Transverse colon (tissue), 4 donors: ENCODE data around the gene MRGPRE. TPM values are rescaled to one million over a fixed set of nuclear protein-coding genes. Genes with fewer than 3 reads are reported as not detected.
"Not testable (repeated sequence)": the region's sequence is repeated elsewhere in the genome, so short reads cannot be mapped to it uniquely, and the experiment has no call there.

Experiments
- DNase-seq: peaks from one replicate; pipeline ENCODE4 v3.0.0-alpha.2; 2019
- H3K27ac ChIP-seq, 4 donors: fragments of 200-600 bp; sonication (generic); 2 replicates each; pipeline ENCODE4 v1.5.1; 2016 to 2018; ENCODE audit warnings: inconsistent platforms in 4 of 4
- H3K27me3 ChIP-seq: fragments of 200-600 bp; sonication (generic); 2 replicates; pipeline ENCODE4 v1.5.1; 2017; ENCODE audit warnings: inconsistent platforms
- H3K36me3 ChIP-seq, 4 donors: fragments of 200-600 bp; sonication (generic); 2 replicates each; pipeline ENCODE4 v1.5.1; 2017 to 2019; ENCODE audit warnings: inconsistent platforms in 4 of 4
- H3K4me1 ChIP-seq, 4 donors: fragments of 200-600 bp; sonication (generic); 2 replicates each; pipeline ENCODE4 v1.5.1; 2017 to 2020; ENCODE audit warnings: inconsistent platforms in 4 of 4
- H3K4me3 ChIP-seq, 4 donors: fragments of 200-600 bp; sonication (generic); 1 replicate in 1 of 4; 2 replicates in 3 of 4; pipeline versions ENCODE4 v1.5.1 to v1.6.1; 2017 to 2019; ENCODE audit warnings: inconsistent platforms in 4 of 4
- H3K9me3 ChIP-seq, 2 donors: fragments of 200-600 bp; sonication (generic); 2 replicates each; pipeline ENCODE4 v1.5.1; 2017 to 2019; ENCODE audit warnings: inconsistent platforms in 2 of 2
- EP300 ChIP-seq: sonication (generic); formaldehyde crosslinking; IDR thresholded peaks from one replicate; pipeline ENCODE4 v1.6.1; 2017; ENCODE audit warnings: antibody characterized with exemption, low read depth
- POLR2A ChIP-seq: fragments of 450-650 bp; IDR thresholded peaks from one replicate; pipeline ENCODE4 v1.6.1; 2016; ENCODE audit warnings: antibody characterized with exemption, mild to moderate bottlenecking, moderate library complexity
- POLR2AphosphoS5 ChIP-seq, 3 donors: sonication (generic); formaldehyde crosslinking; IDR thresholded peaks; one replicate each; pipeline ENCODE4 v1.6.1; 2016; ENCODE audit warnings: antibody characterized with exemption in 3 of 3
- WGBS, 2 donors: methylation state at CpG; one replicate each; pipeline ENCODE4 v1.1.5; 2018; ENCODE audit warnings: low coverage in 1 of 2; 5-methylcytosine and 5-hydroxymethylcytosine counted together
- in situ Hi-C, 4 donors: fragments of 200-750 bp; cut with MboI; loops; one replicate each; pipeline versions ENCODE4 v1.15.0 to v1.15.1; 2017; ENCODE audit warnings: low sequenced_read_pairs in 3 of 4, low pct_ligation_motif_present in 1 of 4, low pct_unique_long_range_greater_than_20kb in 1 of 4
- intact Hi-C: fragments of 100-400 bp; cut with DNase I; formaldehyde crosslinking; loops from one replicate; pipeline ENCODE4 v1.15.1; 2023; ENCODE audit warnings: low total_unique reads
- total RNA-seq, 4 donors: library from RNA; depleted of rRNA; stranded (reverse); fragments of >200 nt; gene quantifications; one replicate each; pipeline ENCODE4 v1.1.0, GENCODE V29; 2016
- TF ChIP-seq, protein P1 (sequence below), 5 experiments: fragments of 200-600 bp in 3 of 5; fragments of 450-650 bp in 2 of 5; sonication (generic) in 3 of 5; IDR thresholded peaks; 1 replicate in 2 of 5; 2 replicates in 3 of 5; pipeline ENCODE4 v1.5.1; 2016 to 2017; ENCODE audit warnings: antibody characterized with exemption in 5 of 5, inconsistent platforms in 3 of 5, mild to moderate bottlenecking in 2 of 5, moderate library complexity in 1 of 5

The MRGPRE gene
- not detected for total RNA-seq

- WGBS, 2 donors = 64% methylated on average over 27 of the region's 39 CpGs; no CpG with 5 or more reads in 1 of the 2 donors
- Histone ChIP-seq H3K27ac (no peak within 1 kb of the TSS), H3K4me3 (no peak within 1 kb of the TSS), H3K27me3 (peaks cover 33% of the 10 kb centered on the region), H3K36me3 (no peaks in the 10 kb centered on the region), H3K4me1 (no peaks in the 10 kb centered on the region), H3K9me3 (no peaks in the 10 kb centered on the region)
- in situ Hi-C loops (no loop called here), intact Hi-C loops (no loop called here)
- no peak for TF ChIP-seq POLR2AphosphoS5 (IDR thresholded peaks at IDR 0.05)
- no peak for TF ChIP-seq POLR2A
- TF ChIP-seq, protein P1, sequence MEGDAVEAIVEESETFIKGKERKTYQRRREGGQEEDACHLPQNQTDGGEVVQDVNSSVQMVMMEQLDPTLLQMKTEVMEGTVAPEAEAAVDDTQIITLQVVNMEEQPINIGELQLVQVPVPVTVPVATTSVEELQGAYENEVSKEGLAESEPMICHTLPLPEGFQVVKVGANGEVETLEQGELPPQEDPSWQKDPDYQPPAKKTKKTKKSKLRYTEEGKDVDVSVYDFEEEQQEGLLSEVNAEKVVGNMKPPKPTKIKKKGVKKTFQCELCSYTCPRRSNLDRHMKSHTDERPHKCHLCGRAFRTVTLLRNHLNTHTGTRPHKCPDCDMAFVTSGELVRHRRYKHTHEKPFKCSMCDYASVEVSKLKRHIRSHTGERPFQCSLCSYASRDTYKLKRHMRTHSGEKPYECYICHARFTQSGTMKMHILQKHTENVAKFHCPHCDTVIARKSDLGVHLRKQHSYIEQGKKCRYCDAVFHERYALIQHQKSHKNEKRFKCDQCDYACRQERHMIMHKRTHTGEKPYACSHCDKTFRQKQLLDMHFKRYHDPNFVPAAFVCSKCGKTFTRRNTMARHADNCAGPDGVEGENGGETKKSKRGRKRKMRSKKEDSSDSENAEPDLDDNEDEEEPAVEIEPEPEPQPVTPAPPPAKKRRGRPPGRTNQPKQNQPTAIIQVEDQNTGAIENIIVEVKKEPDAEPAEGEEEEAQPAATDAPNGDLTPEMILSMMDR (IDR thresholded peaks at IDR 0.05) = no peak
- no peak for TF ChIP-seq EP300
- no peak for DNase-seq
Measured at GRCh38 chr11:3231851-3232744, at the start of gene MRGPRE. Gene MRGPRE (minus strand): TSS chr11:3232417. CDS start chr11:3228799, 3,618 bp downstream.

DNA sequence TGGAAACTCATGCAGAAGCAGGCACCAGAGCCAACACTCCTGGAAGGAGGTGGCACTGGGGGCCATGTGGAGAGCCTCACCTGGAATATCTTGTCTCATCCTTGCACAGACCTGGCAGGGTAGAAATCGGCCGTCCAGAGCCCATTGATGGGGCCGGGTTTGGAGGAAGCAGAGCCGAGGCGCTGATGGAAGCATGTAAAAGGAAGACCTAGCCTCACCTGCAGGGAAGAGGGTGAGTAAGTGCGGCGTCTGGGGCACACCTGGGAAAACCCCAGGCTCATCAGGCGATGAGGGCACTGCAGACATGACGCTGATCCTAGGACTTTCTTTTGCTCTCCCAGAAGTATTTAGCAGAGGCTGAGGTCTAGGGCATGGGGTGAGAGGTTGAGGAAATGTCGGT is 48.9 kb upstream of the MRGPRE start:
- H3K27me3 ChIP-seq, intact Hi-C loops, DNase-seq, H3K4me1 ChIP-seq, in situ Hi-C loops, H3K36me3 ChIP-seq, H3K27ac ChIP-seq, H3K4me3 ChIP-seq, H3K9me3 ChIP-seq: not testable (repeated sequence)
- 82% methylated on average over 1 of the region's 10 CpGs; no CpG with 5 or more reads in 1 of the 2 donors for WGBS, 2 donors

- H3K27ac ChIP-seq, H3K9me3 ChIP-seq, in situ Hi-C loops, DNase-seq, H3K4me1 ChIP-seq, intact Hi-C loops, H3K27me3 ChIP-seq, H3K4me3 ChIP-seq, H3K36me3 ChIP-seq: not testable (repeated sequence)
- no CpG with 5 or more reads among the region's 10 CpGs for WGBS, 2 donors
Measured at GRCh38 chr11:3280662-3281061, 48.4 kb upstream of the MRGPRE start.

- H3K4me1 ChIP-seq, DNase-seq, H3K9me3 ChIP-seq, H3K36me3 ChIP-seq, intact Hi-C loops, H3K4me3 ChIP-seq, H3K27ac ChIP-seq, in situ Hi-C loops, H3K27me3 ChIP-seq: not testable (repeated sequence)
- no CpG with 5 or more reads among the region's 4 CpGs for WGBS, 2 donors
Measured at GRCh38 chr11:3278922-3279321, 46.7 kb upstream of the MRGPRE start.

GRCh38 chr11:3273629-3274028 is 41.4 kb upstream of the MRGPRE start:
- H3K27ac ChIP-seq, H3K36me3 ChIP-seq, H3K4me1 ChIP-seq, DNase-seq, intact Hi-C loops, H3K9me3 ChIP-seq, in situ Hi-C loops, H3K4me3 ChIP-seq, H3K27me3 ChIP-seq: not testable (repeated sequence)
- no CpG with 5 or more reads among the region's 8 CpGs for WGBS, 2 donors

DNA sequence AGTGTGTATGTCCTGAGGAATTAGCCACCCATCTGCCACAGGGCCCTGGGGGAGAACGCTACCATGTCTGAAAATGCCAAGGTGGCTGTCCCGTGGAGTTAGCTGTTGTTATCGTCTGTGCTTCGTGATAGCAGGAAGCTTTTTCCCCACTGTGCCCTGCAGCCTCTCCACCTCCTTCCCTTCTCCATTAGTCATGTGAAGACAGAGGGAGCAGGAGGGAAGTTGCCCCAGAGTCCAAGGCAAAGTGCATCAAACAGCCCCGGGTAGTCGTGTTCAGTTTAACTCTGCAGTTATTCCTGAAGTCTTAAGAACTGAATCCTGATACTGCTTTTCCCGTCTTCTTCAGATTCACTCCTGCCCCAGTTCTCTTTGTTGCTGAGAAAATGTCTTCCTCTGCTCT is 30.3 kb upstream of the MRGPRE start:
- H3K27me3 ChIP-seq, H3K4me1 ChIP-seq, H3K36me3 ChIP-seq, intact Hi-C loops, H3K4me3 ChIP-seq, in situ Hi-C loops, DNase-seq, H3K9me3 ChIP-seq, H3K27ac ChIP-seq: not testable (repeated sequence)
- WGBS, 2 donors = 66 to 72% methylated on average over 3 to 6 of the region's 7 CpGs

DNA sequence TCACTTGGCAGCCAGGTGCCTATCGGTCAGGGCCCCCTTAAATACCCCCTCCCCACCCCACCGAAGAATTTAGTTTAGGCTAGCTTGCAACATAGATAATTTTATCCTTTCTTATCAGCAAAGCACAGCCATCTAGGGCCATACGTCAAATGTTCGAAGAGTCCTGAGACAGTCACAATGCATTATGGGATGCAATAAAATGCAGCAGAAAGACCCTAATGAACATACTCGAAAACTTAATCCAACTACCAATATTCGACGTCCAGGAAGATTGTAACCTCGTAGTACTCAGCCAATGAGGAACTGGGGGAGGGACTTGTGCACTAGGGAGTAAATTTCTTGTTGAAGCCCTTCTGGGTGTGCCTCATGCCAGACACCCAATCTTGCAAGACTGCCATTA is 29.6 kb upstream of the MRGPRE start:
- H3K4me3 ChIP-seq, H3K27me3 ChIP-seq, in situ Hi-C loops, H3K36me3 ChIP-seq, intact Hi-C loops, H3K27ac ChIP-seq, DNase-seq, H3K4me1 ChIP-seq, H3K9me3 ChIP-seq: not testable (repeated sequence)
- 83% methylated on average over 5 to 6 of the region's 8 CpGs for WGBS, 2 donors

GRCh38 chr11:3257509-3257908 is 25.3 kb upstream of the MRGPRE start:
- intact Hi-C loops, H3K9me3 ChIP-seq, H3K27me3 ChIP-seq, H3K4me1 ChIP-seq, H3K36me3 ChIP-seq, in situ Hi-C loops, H3K27ac ChIP-seq, H3K4me3 ChIP-seq, DNase-seq: not testable (repeated sequence)
- WGBS, 2 donors = 87% methylated on average over 1 of the region's 1 CpG; no CpG with 5 or more reads in 1 of the 2 donors

- in situ Hi-C loops = not testable (repeated sequence)
- no CpG with 5 or more reads among the region's 12 CpGs for WGBS, 2 donors
Measured at GRCh38 chr11:3255241-3255640, 23.0 kb upstream of the MRGPRE start.

More at GRCh38 chr11:3255241-3255640, 23.0 kb upstream of the MRGPRE start:
- H3K36me3 ChIP-seq, H3K27ac ChIP-seq, H3K9me3 ChIP-seq, H3K4me3 ChIP-seq, DNase-seq, intact Hi-C loops, H3K27me3 ChIP-seq, H3K4me1 ChIP-seq: not testable (repeated sequence)
